Smooth muscle cell (in vitro differentiated cells): ENCODE data around the gene NADK2. TPM values are rescaled to one million over a fixed set of nuclear protein-coding genes. Genes with fewer than 3 reads are reported as not detected.
A peak's percentile ranks its signal among the peaks of the same experiment; 100 is the strongest.

Experiments
- DNase-seq: peaks from one replicate; lab custom pipeline; 2025; ENCODE audit not compliant: unreplicated experiment; lab: John Stamatoyannopoulos, UW
- H2AFZ ChIP-seq: fragments of 200-600 bp; sonication (generic); 2 replicates; pipeline ENCODE4 v1.6.0; 2016; ENCODE audit warnings: antibody characterized with exemption, low read depth, mild to moderate bottlenecking
- H3F3A ChIP-seq: fragments of 200-600 bp; sonication (generic); 2 replicates; pipeline ENCODE4 v1.6.0; 2017; ENCODE audit warnings: antibody characterized with exemption, low read depth
- H3K27ac ChIP-seq: fragments of 200-600 bp; sonication (generic); 2 replicates; pipeline ENCODE4 v1.5.1; 2016; ENCODE audit warnings: low read depth, mild to moderate bottlenecking
- H3K27me3 ChIP-seq: fragments of 200-600 bp; sonication (generic); 2 replicates; pipeline ENCODE4 v1.6.1; 2016; ENCODE audit warnings: low read depth, mild to moderate bottlenecking
- H3K36me3 ChIP-seq: fragments of 200-600 bp; sonication (generic); 2 replicates; pipeline ENCODE4 v1.5.1; 2016; ENCODE audit warnings: low read depth
- H3K4me1 ChIP-seq: fragments of 200-600 bp; sonication (generic); 2 replicates; pipeline ENCODE4 v1.5.1; 2016; ENCODE audit warnings: low read depth
- H3K4me2 ChIP-seq: fragments of 200-600 bp; sonication (generic); 2 replicates; pipeline ENCODE4 v1.6.0; 2016; ENCODE audit warnings: mild to moderate bottlenecking
- H3K4me3 ChIP-seq: fragments of 200-600 bp; sonication (generic); 2 replicates; pipeline ENCODE4 v1.5.1; 2016; ENCODE audit warnings: mild to moderate bottlenecking
- H3K79me2 ChIP-seq: fragments of 200-600 bp; sonication (generic); 2 replicates; pipeline ENCODE4 v1.6.0; 2016; ENCODE audit warnings: low read depth, mild to moderate bottlenecking
- H3K9ac ChIP-seq: fragments of 200-600 bp; sonication (generic); 2 replicates; pipeline ENCODE4 v1.6.0; 2016; ENCODE audit warnings: low read depth
- H3K9me3 ChIP-seq: fragments of 200-600 bp; sonication (generic); replicated peaks from 2 replicates; pipeline ENCODE4 v1.5.1; 2016; ENCODE audit warnings: low read depth
- H4K20me1 ChIP-seq: fragments of 200-600 bp; sonication (generic); 2 replicates; pipeline ENCODE4 v1.6.0; 2016; ENCODE audit warnings: low read depth
- WGBS: methylation state at CpG from one replicate; pipeline ENCODE4 v1.1.7; 2016; ENCODE audit warnings: low lambda C conversion rate; 5-methylcytosine and 5-hydroxymethylcytosine counted together
- polyA plus RNA-seq: library from polyadenylated mRNA; unstranded; fragments of >200 nt; fragmentation: Nextera tagmentation; extraction: Ambion mirVana; gene quantifications from 2 replicates; pipeline ENCODE4 v1.2.1, GENCODE V29; 2016
- total RNA-seq: library from RNA; depleted of rRNA; stranded (reverse); fragments of >200 nt; gene quantifications from 2 replicates; pipeline ENCODE4 v1.2.3, GENCODE V29; 2014
- TF ChIP-seq, protein P1 (sequence below): fragments of 200-600 bp; sonication (generic); IDR thresholded peaks from 2 replicates; pipeline ENCODE4 v1.5.1; 2017; ENCODE audit warnings: borderline replicate concordance, mild to moderate bottlenecking, antibody characterized with exemption; ENCODE audit not compliant: insufficient read depth, poor library complexity, severe bottlenecking

NADK2 gene
- total and polyA plus RNA-seq, 2 experiments from 2014 or later: 26.7 to 27.2 TPM

DNA sequence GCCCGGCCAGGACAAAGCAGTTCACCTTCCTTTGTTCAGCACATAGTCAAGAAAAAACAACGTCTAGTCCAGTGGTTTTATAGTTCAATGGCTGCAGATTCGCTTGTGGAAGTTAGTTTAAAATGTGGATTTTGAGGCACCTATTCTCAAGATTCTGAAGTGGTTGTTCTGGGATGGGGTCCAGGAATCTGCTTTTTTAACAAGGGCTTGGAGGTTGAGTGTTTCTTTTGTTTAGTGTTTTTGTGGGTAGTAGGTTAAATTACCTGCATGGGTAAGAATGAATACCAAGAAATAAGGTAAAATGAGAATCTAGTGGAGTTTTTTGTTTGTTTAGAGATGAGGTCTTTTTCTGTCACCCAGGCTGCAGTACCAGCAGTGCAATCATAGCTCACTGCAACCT is 28.4 kb upstream of the NADK2 start:
- WGBS: 93% methylated on average over 3 of the region's 3 CpGs

DNA sequence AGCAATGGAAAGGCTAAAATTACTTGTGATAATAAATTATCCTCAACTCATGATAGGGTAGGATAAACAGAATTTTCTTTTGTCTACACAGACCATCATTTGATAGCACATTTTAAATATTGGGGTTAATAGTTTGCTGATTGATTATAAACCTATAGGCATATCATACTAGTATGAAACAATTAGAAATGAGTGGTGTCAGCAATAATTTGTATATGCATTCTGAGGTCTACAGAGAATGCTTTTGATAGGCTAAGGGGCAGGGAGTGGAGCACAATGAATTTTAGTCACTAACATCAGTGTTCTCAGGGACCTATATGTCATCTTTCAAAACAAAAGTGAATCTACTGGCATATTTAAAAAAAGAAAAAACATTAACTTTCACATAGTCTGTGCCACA is 27.8 kb upstream of the NADK2 start:
- H3K4me3 ChIP-seq: no peak overlapping the region

More for the DNA sequence above, 28.4 kb upstream of the NADK2 start:
- no peak overlapping the region for H3K4me3 ChIP-seq
- no peak overlapping the region for H3K27ac ChIP-seq
- no peak overlapping the region for H3K9ac ChIP-seq
- no peaks in the 10 kb centered on the region for H3K9me3 ChIP-seq
- no peak for DNase-seq
- H2AFZ ChIP-seq: peak overlapping the region; percentile 63
- H3F3A ChIP-seq: peaks cover 2% of the 10 kb centered on the region
- H4K20me1 ChIP-seq: no peaks in the 10 kb centered on the region
- TF ChIP-seq, protein P1, sequence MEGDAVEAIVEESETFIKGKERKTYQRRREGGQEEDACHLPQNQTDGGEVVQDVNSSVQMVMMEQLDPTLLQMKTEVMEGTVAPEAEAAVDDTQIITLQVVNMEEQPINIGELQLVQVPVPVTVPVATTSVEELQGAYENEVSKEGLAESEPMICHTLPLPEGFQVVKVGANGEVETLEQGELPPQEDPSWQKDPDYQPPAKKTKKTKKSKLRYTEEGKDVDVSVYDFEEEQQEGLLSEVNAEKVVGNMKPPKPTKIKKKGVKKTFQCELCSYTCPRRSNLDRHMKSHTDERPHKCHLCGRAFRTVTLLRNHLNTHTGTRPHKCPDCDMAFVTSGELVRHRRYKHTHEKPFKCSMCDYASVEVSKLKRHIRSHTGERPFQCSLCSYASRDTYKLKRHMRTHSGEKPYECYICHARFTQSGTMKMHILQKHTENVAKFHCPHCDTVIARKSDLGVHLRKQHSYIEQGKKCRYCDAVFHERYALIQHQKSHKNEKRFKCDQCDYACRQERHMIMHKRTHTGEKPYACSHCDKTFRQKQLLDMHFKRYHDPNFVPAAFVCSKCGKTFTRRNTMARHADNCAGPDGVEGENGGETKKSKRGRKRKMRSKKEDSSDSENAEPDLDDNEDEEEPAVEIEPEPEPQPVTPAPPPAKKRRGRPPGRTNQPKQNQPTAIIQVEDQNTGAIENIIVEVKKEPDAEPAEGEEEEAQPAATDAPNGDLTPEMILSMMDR: no peak
- no peaks in the 10 kb centered on the region for H3K36me3 ChIP-seq
- H3K4me2 ChIP-seq: no peak overlapping the region
- no peaks in the 10 kb centered on the region for H3K27me3 ChIP-seq
- H3K79me2 ChIP-seq: no peaks in the 10 kb centered on the region
- no peaks in the 10 kb centered on the region for H3K4me1 ChIP-seq

DNA sequence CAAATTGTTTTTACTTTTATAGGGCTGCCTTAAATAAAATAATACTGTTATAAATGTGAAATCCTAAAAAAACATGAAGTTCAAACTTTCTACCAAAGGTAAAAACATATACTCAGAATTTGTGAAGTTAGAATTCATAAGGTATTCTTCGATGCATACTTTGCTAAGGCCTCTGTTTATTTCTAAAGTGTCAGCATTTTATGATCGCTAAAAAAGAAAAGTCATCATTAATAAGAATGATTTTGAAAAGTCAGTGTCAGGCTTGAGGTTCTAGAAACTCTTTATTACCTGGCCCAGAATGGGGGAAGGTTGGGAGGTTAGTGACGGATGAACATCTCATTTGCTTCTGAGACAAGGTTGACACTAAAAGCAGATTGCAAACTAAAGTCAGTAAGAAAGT is 26.2 kb upstream of the NADK2 start:
- WGBS: 91% methylated on average over 3 of the region's 3 CpGs

More for the DNA sequence above, 27.8 kb upstream of the NADK2 start:
- H3K4me1 ChIP-seq: no peaks in the 10 kb centered on the region
- peaks cover 2% of the 10 kb centered on the region for H3F3A ChIP-seq
- H3K36me3 ChIP-seq: no peaks in the 10 kb centered on the region
- no peaks in the 10 kb centered on the region for H3K79me2 ChIP-seq
- no peaks in the 10 kb centered on the region for H4K20me1 ChIP-seq
- no peak for DNase-seq
- TF ChIP-seq, protein P1: no peak
- H2AFZ ChIP-seq: no peak overlapping the region
- H3K9ac ChIP-seq: no peak overlapping the region
- H3K27me3 ChIP-seq: no peaks in the 10 kb centered on the region
- no peaks in the 10 kb centered on the region for H3K9me3 ChIP-seq
- H3K4me2 ChIP-seq: no peak overlapping the region
- no peak overlapping the region for H3K27ac ChIP-seq

More for the DNA sequence above, 26.2 kb upstream of the NADK2 start:
- Histone ChIP-seq H3K27me3 (no peaks in the 10 kb centered on the region), H3K9me3 (no peaks in the 10 kb centered on the region), H3K4me1 (no peaks in the 10 kb centered on the region), H3K4me2 (no peak overlapping the region), H3K79me2 (no peaks in the 10 kb centered on the region), H3K4me3 (no peak overlapping the region), H3F3A (peaks cover 2% of the 10 kb centered on the region), H3K9ac (no peak overlapping the region), H2AFZ (no peak overlapping the region), H3K36me3 (no peaks in the 10 kb centered on the region), H4K20me1 (no peaks in the 10 kb centered on the region), H3K27ac (no peak overlapping the region)
- no peak for DNase-seq
- TF ChIP-seq, protein P1: no peak
